GM19395 (cell line): Measurements from ENCODE around the gene TBC1D16.
"Not testable (repeated sequence)": the region's sequence is repeated elsewhere in the genome, so short reads cannot be mapped to it uniquely, and the experiment has no call there.

Experiments
- ATAC-seq: cut with Tn5 transposase; IDR thresholded peaks from one replicate; pipeline ENCODE4 v1.9.1; 2021; ENCODE audit warnings: mild to moderate bottlenecking, moderate library complexity; ENCODE audit not compliant: unreplicated experiment

Gene TBC1D16

GRCh38 chr17:79905832-79906231 is 129.8 kb downstream of the TBC1D16 start:
- no peak for ATAC-seq

DNA sequence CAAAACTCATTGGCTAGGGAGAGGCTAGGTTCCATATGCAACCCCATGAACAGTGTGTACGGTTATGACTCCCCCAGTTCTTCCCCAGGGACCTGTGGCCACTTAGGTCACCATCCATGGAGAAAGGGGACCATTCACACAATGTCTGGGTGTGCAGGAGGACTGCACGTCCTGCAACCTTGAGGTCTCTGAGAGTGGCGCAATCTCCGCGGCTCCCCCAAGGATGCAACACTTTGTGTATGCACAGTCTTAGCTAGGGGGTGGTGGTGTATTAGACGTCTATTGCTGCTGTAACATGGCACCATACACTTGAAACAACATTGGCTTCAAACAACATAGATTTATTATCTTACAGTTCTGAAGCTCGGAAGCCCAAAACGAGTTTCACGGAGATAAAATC is 130.8 kb downstream of the TBC1D16 start:
- no peak for ATAC-seq

DNA sequence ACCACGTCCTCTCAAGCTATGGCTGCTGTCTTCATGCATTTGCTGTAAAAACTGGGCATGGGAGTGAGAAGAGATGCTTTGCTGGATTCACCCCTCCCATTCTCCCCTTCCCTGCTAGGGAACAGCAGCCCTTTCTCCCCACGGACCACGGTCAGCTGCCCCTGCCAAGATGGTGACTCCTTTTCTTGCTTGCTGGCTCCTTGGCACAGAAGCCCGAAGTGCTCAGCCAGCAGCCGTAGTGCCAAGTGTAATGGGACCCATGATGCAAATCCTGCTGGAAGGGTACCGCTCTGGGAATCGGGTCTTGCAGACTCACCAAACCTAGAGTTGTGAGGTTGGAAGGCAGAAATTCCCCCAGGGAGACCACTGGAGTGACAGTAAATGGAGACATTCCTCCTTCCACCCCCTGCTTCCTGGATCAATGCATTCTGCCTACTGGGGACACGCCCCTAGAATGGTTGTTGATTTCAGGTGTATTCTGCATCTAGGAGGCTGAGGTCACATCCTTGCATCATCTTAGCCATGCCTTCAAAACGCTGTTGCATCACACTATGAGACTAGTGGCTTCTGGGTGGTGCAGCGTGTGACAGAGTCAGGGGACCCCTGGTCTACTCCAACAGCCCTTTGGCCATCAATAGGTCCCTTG is 133.4 kb downstream of the TBC1D16 start:
- ATAC-seq: no peak

GRCh38 chr17:79901131-79901530 is 134.5 kb downstream of the TBC1D16 start:
- ATAC-seq: no peak

DNA sequence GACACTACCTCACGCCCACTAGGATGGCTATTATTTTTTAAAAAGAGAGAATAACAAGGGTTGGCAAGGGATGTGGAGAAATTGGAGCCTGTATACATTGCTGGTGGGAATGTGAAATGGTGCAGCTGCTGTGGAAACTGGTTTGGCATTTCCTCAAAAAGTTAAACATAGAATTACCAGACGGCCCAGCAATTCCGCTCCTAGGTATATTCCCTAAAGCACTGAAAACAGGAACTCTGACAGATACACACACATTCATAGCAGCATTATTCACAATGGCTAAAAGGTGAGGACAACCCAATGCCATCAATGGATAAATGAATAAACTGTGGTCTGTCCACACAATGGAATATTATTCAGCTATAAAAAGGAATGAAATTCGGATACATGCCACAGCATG is 136.1 kb downstream of the TBC1D16 start:
- no peak for ATAC-seq

- ATAC-seq: no peak
Observed at GRCh38 chr17:79897243-79898063, 138.2 kb downstream of the TBC1D16 start.

- ATAC-seq: not testable (repeated sequence)
Observed at GRCh38 chr17:79893457-79893856, 142.2 kb downstream of the TBC1D16 start.

GRCh38 chr17:79892457-79893241 is 143.0 kb downstream of the TBC1D16 start:
- ATAC-seq: no peak

GRCh38 chr17:79891113-79891730 is 144.4 kb downstream of the TBC1D16 start:
- no peak for ATAC-seq

DNA sequence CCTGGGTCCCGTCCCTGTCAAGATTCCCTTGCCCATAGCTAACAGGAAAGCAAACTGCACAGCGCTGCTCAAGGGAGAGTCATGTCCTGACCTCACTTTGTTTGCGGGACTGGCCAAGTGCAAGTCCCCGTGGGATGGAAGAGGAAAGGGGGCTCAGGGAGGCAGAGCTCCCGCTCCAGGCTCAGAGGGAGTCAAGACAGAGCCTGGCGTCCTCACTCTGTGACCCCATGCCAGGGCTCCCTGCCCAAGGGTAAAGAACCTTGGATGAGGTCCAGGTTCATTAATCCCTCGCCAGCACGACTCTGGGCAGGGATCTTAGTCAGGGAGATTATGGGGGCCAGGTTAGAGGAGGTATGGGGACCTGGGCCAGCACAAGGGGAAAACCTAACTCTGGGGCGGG is 145.0 kb downstream of the TBC1D16 start:
- ATAC-seq: no peak

DNA sequence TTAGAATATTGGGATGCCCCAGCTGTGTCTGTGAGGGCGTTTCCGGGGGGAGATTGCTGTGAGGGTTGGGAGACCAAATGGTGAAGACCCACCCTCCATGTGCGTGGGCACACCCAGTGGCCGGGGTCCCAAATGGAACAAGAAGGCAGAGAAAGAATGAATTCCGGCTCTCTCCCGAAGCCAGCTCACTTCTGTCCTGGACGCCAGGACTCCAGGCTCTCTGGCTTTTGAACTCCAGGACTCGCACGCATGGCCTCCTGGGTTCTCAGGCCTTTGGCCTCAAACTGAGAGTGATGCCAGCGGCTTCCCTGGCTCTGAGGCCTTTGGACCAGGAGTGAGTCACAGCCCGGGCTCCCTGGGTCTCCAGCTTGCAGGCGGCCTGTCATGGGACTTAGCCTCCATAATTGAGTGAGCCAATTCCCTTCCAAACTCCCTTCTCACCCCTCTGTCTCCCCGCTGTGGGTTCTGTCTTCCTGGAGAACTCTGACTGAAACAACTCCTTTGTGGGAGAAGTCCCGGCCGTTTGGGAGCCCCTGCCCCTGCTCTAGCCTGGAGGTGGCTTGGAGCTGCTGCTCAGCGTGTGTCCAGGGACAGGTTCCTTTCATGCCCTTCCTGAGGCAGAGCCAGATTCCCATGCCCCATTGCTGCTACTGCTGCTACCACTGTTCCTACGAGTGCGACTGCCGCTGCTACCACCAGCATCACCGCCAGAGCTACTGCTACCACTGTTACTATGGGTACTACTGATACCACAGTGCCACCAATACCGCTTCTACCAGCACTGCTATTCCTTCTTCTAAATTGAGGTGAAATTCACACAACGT is 146.6 kb downstream of the TBC1D16 start:
- no peak for ATAC-seq

DNA sequence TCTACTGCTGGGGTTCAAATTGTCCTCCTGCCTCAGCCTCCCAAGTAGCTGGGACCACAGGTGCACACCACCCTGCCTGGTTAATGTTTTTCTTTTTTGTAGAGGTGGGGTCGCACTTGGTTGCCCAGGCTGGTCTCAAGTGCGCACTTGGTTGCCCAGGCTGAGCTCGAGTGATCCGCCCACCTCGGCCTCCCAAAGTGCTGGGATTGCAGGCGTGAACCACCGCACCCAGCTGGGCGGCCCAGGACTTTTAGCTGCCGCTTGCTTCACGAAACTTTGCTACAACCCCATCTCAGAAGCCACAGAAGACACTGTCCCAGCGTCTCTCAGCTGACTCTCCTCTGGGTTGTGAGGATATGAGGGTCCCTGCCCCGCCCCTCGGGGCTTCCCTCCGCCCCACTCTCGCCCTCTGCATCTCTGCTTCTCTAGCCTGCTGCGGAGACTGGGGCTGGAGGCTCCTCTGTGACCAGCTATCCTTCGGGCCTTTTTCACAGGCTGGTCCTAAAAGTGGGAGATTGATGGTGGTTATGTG is 147.6 kb downstream of the TBC1D16 start:
- ATAC-seq: no peak

DNA sequence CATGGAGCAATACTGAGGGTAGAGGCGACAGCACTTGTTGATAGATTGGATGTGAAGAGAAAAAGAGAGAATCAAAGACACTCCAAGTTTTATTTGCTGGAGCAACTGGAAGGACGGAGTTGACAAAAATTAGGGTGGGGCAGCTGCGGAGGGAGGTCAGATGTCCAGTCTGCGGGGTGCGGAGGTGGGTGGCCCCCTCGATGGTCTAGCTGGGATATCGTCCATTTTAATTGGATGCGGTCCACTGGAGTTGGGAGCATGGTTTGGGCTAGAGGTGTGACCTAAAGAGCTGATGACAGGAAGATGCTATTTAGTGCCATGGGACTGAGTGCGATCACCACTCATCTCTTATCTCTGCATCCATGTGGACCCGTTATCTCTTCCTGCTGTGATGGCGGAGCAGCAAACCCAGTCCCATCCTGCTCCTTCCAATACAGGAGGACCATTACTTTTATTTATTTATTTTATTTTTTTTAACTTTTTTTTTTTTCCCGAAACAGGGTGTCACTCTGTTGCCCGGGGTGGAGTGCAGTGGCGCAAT is 148.2 kb downstream of the TBC1D16 start:
- ATAC-seq: no peak

GRCh38 chr17:79883202-79883601 is 152.5 kb downstream of the TBC1D16 start:
- ATAC-seq: no peak
